HL-60 (cell line): ENCODE data around the gene CCS.

Experiments
- POLR2AphosphoS5 ChIP-seq: IDR thresholded peaks from 2 replicates; pipeline ENCODE4 v1.6.1; 2012; ENCODE audit warnings: low read depth
- SPI1 ChIP-seq: IDR thresholded peaks from 2 replicates; pipeline ENCODE4 v1.6.1; 2012; ENCODE audit warnings: low read depth, mild to moderate bottlenecking, borderline replicate concordance
- TF ChIP-seq, protein P1 (sequence below): IDR thresholded peaks from one replicate; pipeline ENCODE4 v1.5.1; 2011; ENCODE audit warnings: low read length, control low read depth, inconsistent platforms; ENCODE audit not compliant: insufficient read depth
- TF ChIP-seq, protein P2 (sequence below): IDR thresholded peaks from 2 replicates; pipeline ENCODE4 v1.6.1; 2012; ENCODE audit warnings: low read depth; ENCODE audit not compliant: insufficient replicate concordance

DNA sequence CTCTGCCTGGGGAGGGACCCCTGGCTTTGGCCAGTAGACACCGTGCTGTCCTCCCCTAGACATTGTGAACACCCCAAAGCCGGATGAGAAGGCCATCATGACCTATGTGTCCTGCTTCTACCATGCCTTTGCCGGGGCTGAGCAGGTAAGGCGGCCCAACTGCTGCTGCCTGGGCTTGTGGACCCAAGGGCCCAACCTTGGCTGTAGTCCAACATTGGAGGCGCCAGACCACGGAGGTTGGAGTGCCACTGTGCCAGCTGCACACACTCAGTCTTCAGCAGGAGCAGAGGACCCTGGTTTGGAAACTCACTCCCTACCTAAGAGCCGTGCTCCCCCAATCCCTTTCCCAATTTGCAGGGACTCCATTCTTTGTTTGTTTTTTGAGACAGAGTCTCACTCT is 36.9 kb upstream of the CCS start:
- TF ChIP-seq, protein P1, sequence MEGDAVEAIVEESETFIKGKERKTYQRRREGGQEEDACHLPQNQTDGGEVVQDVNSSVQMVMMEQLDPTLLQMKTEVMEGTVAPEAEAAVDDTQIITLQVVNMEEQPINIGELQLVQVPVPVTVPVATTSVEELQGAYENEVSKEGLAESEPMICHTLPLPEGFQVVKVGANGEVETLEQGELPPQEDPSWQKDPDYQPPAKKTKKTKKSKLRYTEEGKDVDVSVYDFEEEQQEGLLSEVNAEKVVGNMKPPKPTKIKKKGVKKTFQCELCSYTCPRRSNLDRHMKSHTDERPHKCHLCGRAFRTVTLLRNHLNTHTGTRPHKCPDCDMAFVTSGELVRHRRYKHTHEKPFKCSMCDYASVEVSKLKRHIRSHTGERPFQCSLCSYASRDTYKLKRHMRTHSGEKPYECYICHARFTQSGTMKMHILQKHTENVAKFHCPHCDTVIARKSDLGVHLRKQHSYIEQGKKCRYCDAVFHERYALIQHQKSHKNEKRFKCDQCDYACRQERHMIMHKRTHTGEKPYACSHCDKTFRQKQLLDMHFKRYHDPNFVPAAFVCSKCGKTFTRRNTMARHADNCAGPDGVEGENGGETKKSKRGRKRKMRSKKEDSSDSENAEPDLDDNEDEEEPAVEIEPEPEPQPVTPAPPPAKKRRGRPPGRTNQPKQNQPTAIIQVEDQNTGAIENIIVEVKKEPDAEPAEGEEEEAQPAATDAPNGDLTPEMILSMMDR: no peak
- TF ChIP-seq POLR2AphosphoS5 (no peak), SPI1 (no peak)
- TF ChIP-seq, protein P2, sequence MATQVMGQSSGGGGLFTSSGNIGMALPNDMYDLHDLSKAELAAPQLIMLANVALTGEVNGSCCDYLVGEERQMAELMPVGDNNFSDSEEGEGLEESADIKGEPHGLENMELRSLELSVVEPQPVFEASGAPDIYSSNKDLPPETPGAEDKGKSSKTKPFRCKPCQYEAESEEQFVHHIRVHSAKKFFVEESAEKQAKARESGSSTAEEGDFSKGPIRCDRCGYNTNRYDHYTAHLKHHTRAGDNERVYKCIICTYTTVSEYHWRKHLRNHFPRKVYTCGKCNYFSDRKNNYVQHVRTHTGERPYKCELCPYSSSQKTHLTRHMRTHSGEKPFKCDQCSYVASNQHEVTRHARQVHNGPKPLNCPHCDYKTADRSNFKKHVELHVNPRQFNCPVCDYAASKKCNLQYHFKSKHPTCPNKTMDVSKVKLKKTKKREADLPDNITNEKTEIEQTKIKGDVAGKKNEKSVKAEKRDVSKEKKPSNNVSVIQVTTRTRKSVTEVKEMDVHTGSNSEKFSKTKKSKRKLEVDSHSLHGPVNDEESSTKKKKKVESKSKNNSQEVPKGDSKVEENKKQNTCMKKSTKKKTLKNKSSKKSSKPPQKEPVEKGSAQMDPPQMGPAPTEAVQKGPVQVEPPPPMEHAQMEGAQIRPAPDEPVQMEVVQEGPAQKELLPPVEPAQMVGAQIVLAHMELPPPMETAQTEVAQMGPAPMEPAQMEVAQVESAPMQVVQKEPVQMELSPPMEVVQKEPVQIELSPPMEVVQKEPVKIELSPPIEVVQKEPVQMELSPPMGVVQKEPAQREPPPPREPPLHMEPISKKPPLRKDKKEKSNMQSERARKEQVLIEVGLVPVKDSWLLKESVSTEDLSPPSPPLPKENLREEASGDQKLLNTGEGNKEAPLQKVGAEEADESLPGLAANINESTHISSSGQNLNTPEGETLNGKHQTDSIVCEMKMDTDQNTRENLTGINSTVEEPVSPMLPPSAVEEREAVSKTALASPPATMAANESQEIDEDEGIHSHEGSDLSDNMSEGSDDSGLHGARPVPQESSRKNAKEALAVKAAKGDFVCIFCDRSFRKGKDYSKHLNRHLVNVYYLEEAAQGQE: no peak
